CD4-positive, alpha-beta T cell (primary cell): ENCODE measurements around the gene MAP4. TPM values are rescaled to one million over a fixed set of nuclear protein-coding genes. Genes with fewer than 3 reads are reported as not detected.

Experiments used
- ATAC-seq: fragments of 200-7000 bp; cut with Tn5 transposase; one replicate; pipeline ENCODE4 v1.10.0; 2022; ENCODE audit warnings: mild to moderate bottlenecking; ENCODE audit not compliant: poor library complexity
- CTCF ChIA-PET: fragments of 350-600 bp; sonication (Branson Sonifier 250); formaldehyde crosslinking; loops from one replicate; lab custom pipeline; 2021; ENCODE audit warnings: antibody characterized with exemption, inconsistent platforms; lab: Charles Lee
- POLR2A ChIA-PET: fragments of 350-600 bp; sonication (Branson Sonifier 250); formaldehyde crosslinking; loops from one replicate; lab custom pipeline; 2021; ENCODE audit warnings: antibody characterized with exemption, inconsistent platforms; lab: Charles Lee
- DNase-seq, 14 experiments: peaks; one replicate each; pipeline ENCODE4 v3.0.0-alpha.2; 2013 to 2020; ENCODE audit warnings: mixed read lengths in 2 of 14
- H3K27ac ChIP-seq, 2 donors: one replicate each; pipeline versions ENCODE4 v1.5.1 to v1.7.0; 2013; ENCODE audit warnings: low read length in 2 of 2, low read depth in 1 of 2, mild to moderate bottlenecking in 1 of 2
- H3K27me3 ChIP-seq, 2 experiments: 1 replicate in 1 of 2; 2 replicates in 1 of 2; pipeline versions ENCODE4 v1.6.1 to v1.7.0; 2013; ENCODE audit warnings: low read length in 2 of 2, control low read depth in 1 of 2, mild to moderate bottlenecking in 1 of 2, moderate library complexity in 1 of 2; ENCODE audit not compliant: insufficient read depth in 2 of 2, control insufficient read depth in 1 of 2
- H3K36me3 ChIP-seq: one replicate; pipeline ENCODE4 v1.6.1; 2013; ENCODE audit warnings: low read length, control low read depth; ENCODE audit not compliant: insufficient read depth
- H3K4me1 ChIP-seq: one replicate; pipeline ENCODE4 v1.6.1; 2013; ENCODE audit warnings: low read length, control low read depth; ENCODE audit not compliant: insufficient read depth
- H3K4me3 ChIP-seq: one replicate; pipeline ENCODE4 v1.5.1; 2013; ENCODE audit warnings: mild to moderate bottlenecking, low read length, moderate library complexity
- H3K9me3 ChIP-seq, 2 experiments: 1 replicate in 1 of 2; 2 replicates in 1 of 2; pipeline versions ENCODE4 v1.6.1 to v1.7.0; 2013; ENCODE audit warnings: low read length in 2 of 2, mild to moderate bottlenecking in 2 of 2, control low read depth in 1 of 2, moderate library complexity in 1 of 2; ENCODE audit not compliant: control insufficient read depth in 1 of 2, insufficient read depth in 1 of 2
- H3K27ac Mint-ChIP-seq: one replicate; pipeline ENCODE4 v1.8.0; 2020; ENCODE audit warnings: mixed read lengths
- H3K27me3 Mint-ChIP-seq: one replicate; pipeline ENCODE4 v1.8.0; 2021; ENCODE audit warnings: mixed read lengths
- H3K36me3 Mint-ChIP-seq: one replicate; pipeline ENCODE4 v1.8.0; 2021; ENCODE audit warnings: low read depth, mixed read lengths
- H3K4me1 Mint-ChIP-seq: one replicate; pipeline ENCODE4 v1.8.0; 2021; ENCODE audit warnings: low read depth, mixed read lengths
- H3K4me3 Mint-ChIP-seq: one replicate; pipeline ENCODE4 v1.8.0; 2020; ENCODE audit warnings: mild to moderate bottlenecking, mixed read lengths
- H3K9me3 Mint-ChIP-seq: one replicate; pipeline ENCODE4 v1.8.0; 2020; ENCODE audit warnings: mixed read lengths
- intact Hi-C, 2 experiments: fragments of 100-400 bp; cut with DNase I in 1 of 2; cut with micrococcal nuclease in 1 of 2; formaldehyde crosslinking; loops; one replicate each; pipeline versions ENCODE4 v1.15.1 to v1.9.0; 2023 to 2025; cut with DNase I, micrococcal nuclease
- total RNA-seq, 174 experiments: library from RNA in 2 of 174; stranded (reverse) in 2 of 174; gene quantifications; one replicate each; pipeline ENCODE4 v1.2.3 and lab custom pipeline; 2021 to 2026
- TF ChIP-seq, protein P1 (sequence below): fragments of 200-600 bp; IDR thresholded peaks from one replicate; pipeline ENCODE4 v1.8.0; 2022; ENCODE audit warnings: antibody characterized with exemption, mild to moderate bottlenecking

The MAP4 gene
- total RNA-seq, 2 experiments from 2014 or later: 42.2 to 42.6 TPM

- intact Hi-C loops: no loop called here
Measured at GRCh38 chr3:47932421-47932820, 83.8 kb downstream of the MAP4 start.

DNA sequence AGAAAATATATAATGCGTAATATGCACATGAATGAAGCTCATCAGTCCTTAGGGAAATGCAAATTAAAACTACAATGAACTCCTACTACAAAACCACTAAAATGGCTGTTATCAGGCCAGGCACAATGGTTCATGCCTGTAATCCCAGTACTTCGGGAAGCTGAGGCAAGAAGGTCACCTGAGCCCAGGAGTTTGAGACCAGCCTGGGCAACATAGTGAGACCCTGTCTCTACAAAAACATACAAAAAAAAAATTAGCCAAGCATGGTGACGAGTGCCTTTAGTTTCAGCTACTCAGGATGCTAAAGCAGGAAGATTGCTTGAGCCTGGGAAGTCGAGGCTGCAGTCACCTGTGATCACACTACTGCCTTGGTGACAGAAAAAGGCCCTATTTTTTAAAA, 85.2 kb downstream of the MAP4 start:
- Histone ChIP-seq H3K4me1 (no peaks in the 10 kb centered on the region), H3K9me3 (no peaks in the 10 kb centered on the region), H3K36me3 (peaks cover 16% of the 10 kb centered on the region), H3K4me3 (no peak overlapping the region), H3K27me3 (no peaks in the 10 kb centered on the region), H3K27ac (no peak overlapping the region)
- Mint-ChIP-seq H3K4me3 (no peak overlapping the region), H3K27me3 (no peaks in the 10 kb centered on the region), H3K27ac (no peak overlapping the region), H3K9me3 (no peaks in the 10 kb centered on the region), H3K4me1 (peaks cover 4% of the 10 kb centered on the region), H3K36me3 (peaks cover 15% of the 10 kb centered on the region)
- intact Hi-C loops: no loop called here
- no peak for DNase-seq
- CTCF ChIA-PET: no interaction called here
- TF ChIP-seq, protein P1, sequence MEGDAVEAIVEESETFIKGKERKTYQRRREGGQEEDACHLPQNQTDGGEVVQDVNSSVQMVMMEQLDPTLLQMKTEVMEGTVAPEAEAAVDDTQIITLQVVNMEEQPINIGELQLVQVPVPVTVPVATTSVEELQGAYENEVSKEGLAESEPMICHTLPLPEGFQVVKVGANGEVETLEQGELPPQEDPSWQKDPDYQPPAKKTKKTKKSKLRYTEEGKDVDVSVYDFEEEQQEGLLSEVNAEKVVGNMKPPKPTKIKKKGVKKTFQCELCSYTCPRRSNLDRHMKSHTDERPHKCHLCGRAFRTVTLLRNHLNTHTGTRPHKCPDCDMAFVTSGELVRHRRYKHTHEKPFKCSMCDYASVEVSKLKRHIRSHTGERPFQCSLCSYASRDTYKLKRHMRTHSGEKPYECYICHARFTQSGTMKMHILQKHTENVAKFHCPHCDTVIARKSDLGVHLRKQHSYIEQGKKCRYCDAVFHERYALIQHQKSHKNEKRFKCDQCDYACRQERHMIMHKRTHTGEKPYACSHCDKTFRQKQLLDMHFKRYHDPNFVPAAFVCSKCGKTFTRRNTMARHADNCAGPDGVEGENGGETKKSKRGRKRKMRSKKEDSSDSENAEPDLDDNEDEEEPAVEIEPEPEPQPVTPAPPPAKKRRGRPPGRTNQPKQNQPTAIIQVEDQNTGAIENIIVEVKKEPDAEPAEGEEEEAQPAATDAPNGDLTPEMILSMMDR: no peak
- ATAC-seq: no peak
- POLR2A ChIA-PET: no interaction called here

More at GRCh38 chr3:47932421-47932820, 83.8 kb downstream of the MAP4 start:
- no peak for ATAC-seq
- Histone ChIP-seq H3K27me3 (no peaks in the 10 kb centered on the region), H3K4me3 (no peak overlapping the region), H3K9me3 (no peaks in the 10 kb centered on the region), H3K4me1 (no peaks in the 10 kb centered on the region), H3K36me3 (peaks cover 8% of the 10 kb centered on the region), H3K27ac (no peak overlapping the region)
- POLR2A ChIA-PET: no interaction called here
- Mint-ChIP-seq H3K36me3 (peaks cover 9% of the 10 kb centered on the region), H3K4me1 (peaks cover 4% of the 10 kb centered on the region), H3K27ac (no peak overlapping the region), H3K4me3 (no peak overlapping the region), H3K9me3 (no peaks in the 10 kb centered on the region), H3K27me3 (no peaks in the 10 kb centered on the region)
- TF ChIP-seq, protein P1: no peak
- CTCF ChIA-PET: no interaction called here
- DNase-seq: no peak

DNA sequence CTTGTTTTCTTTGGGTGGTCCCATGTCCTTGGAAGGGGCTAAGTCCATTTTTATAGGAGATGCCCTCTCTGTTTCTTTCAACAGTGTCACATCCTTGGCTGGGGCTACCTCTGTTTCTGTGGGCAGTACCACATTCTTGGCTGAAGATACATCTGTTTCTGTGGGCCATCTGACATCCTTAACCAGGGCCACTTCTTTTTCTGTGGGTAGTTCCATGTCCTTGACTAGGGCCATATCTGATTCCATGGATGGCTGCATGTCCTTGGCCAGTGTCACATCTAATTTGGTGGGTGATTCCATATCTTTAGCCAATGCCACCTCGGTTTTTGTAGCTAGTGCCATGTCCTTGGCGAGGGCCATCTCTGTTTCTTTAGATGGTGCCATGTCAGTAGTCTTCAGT, 99.5 kb downstream of the MAP4 start:
- Mint-ChIP-seq H3K36me3 (peaks cover 62% of the 10 kb centered on the region), H3K27ac (no peak overlapping the region), H3K4me1 (no peaks in the 10 kb centered on the region), H3K4me3 (no peak overlapping the region), H3K27me3 (no peaks in the 10 kb centered on the region), H3K9me3 (no peaks in the 10 kb centered on the region)
- DNase-seq (no peak), ATAC-seq (no peak)
- H3K36me3 ChIP-seq: peaks cover 66% of the 10 kb centered on the region
- H3K27ac ChIP-seq: no peak overlapping the region
- H3K4me1 ChIP-seq: no peaks in the 10 kb centered on the region
- intact Hi-C loops: no loop called here
- ChIA-PET POLR2A (no interaction called here), CTCF (no interaction called here)
- no peaks in the 10 kb centered on the region for H3K9me3 ChIP-seq
- TF ChIP-seq, protein P1: no peak
- no peak overlapping the region for H3K4me3 ChIP-seq
- no peaks in the 10 kb centered on the region for H3K27me3 ChIP-seq
